GM12873 (cell line): ENCODE data around the gene SERPINI1.

Source experiments
- TF ChIP-seq, protein P1 (sequence below): IDR thresholded peaks from 2 replicates; pipeline ENCODE4 v1.5.1; 2012; ENCODE audit warnings: low read depth, mild to moderate bottlenecking, moderate library complexity, low read length, control low read depth; ENCODE audit not compliant: insufficient read depth; ENCODE audit errors: missing control alignments

SERPINI1 gene

DNA sequence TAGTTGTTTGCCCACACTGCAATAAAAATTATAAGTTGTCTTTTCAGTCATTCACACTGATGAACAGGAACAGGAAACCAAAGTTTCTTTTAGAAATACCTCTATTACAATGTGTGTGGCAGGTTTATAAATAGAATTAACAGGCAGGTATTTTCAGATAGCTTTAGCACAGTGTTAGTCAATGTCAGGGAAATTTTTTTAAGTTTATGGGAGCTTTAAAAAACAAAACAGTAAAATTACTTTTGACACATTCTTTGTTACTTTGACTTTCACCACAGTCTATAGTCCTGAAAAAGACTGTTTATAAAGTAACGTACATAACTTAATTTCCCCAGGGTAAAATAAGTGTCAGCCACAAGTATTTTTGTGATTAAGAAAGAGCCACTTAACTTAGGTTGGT lies 38.1 kb downstream of the SERPINI1 start:
- TF ChIP-seq, protein P1, sequence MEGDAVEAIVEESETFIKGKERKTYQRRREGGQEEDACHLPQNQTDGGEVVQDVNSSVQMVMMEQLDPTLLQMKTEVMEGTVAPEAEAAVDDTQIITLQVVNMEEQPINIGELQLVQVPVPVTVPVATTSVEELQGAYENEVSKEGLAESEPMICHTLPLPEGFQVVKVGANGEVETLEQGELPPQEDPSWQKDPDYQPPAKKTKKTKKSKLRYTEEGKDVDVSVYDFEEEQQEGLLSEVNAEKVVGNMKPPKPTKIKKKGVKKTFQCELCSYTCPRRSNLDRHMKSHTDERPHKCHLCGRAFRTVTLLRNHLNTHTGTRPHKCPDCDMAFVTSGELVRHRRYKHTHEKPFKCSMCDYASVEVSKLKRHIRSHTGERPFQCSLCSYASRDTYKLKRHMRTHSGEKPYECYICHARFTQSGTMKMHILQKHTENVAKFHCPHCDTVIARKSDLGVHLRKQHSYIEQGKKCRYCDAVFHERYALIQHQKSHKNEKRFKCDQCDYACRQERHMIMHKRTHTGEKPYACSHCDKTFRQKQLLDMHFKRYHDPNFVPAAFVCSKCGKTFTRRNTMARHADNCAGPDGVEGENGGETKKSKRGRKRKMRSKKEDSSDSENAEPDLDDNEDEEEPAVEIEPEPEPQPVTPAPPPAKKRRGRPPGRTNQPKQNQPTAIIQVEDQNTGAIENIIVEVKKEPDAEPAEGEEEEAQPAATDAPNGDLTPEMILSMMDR, result no peak

DNA sequence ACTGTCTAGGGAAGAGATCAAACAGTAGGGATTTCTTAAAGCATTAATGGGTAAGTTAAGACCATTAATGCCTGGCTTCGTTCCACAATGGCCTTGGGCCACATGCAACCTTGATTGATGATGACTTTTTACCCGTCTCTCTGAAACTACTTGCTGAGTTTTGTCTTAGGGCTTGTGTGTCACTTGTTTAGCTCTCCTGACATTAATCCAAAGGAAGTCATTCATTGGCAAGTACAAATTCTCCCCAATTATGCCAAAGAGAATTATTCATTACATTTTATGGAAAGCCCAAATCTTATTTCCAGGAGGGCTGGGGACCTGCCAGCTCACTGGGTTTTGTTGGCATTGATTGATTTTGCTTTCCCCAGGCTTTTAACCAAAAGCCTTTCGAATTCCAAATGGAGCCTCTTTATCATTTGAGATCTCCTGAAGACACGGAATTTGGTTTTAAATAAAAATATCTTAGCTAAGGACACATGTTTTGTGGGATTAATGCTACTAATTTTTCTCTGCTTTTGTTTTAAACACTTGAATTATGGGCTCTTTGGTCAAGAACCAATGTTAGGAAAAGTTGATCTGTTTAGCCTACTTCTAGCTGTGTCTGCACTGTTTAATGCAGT lies 40.7 kb downstream of the SERPINI1 start:
- TF ChIP-seq, protein P1, result no peak

DNA sequence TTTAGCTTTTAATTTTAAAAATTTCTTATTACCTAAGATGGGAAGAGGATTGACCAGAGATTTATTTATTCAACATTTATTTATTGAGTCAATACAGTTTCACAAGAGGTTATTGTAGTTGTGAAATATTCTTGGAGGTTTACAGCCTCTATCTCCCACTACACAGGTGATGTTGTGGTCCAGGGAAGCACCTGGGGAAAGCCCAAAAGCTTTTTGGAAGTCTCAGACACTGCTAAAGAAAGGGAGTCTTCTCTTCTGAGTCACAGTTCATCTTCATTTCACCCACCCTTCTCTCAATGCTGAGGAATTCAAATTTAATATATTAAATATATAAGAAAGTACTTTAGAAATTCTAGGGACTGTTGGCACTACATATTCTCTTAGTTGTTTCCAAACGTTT lies 41.8 kb downstream of the SERPINI1 start:
- TF ChIP-seq, protein P1, result no peak

GRCh38 chr3:167780214-167780883 lies 44.8 kb downstream of the SERPINI1 start:
- TF ChIP-seq, protein P1, result no peak

GRCh38 chr3:167783781-167784180 lies 48.3 kb downstream of the SERPINI1 start:
- TF ChIP-seq, protein P1, result no peak

GRCh38 chr3:167785790-167786189 lies 50.3 kb downstream of the SERPINI1 start:
- TF ChIP-seq, protein P1, result no peak

DNA sequence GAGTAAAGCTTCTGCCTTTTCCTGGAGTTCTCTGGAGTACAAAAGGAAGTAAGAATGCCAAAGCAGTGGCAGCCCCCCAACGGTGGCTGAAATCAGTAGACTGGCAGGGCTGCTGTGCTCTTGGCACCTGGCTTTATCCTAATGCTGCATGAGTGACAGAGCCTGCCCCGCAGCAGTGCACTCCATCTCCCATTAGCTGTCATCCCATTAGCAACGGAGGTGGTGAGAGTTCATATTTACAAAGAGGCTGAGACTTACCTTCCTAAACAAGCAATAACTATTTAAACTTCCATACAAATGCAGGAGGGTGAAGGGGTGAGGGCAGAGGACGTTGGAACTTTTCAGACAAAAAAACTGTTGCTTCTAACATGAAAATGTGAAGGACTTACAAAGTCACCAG lies 51.9 kb downstream of the SERPINI1 start:
- TF ChIP-seq, protein P1, result no peak
